ENCODE results near the gene BCL2L14. TPM values are rescaled to one million over a fixed set of nuclear protein-coding genes. Genes with fewer than 3 reads are reported as not detected.
"Not testable (repeated sequence)": the region's sequence is repeated elsewhere in the genome, so short reads cannot be mapped to it uniquely, and the experiment has no call there.

BCL2L14 gene
- total RNA-seq, 1 experiment from 2014 or later: not detected

DNA sequence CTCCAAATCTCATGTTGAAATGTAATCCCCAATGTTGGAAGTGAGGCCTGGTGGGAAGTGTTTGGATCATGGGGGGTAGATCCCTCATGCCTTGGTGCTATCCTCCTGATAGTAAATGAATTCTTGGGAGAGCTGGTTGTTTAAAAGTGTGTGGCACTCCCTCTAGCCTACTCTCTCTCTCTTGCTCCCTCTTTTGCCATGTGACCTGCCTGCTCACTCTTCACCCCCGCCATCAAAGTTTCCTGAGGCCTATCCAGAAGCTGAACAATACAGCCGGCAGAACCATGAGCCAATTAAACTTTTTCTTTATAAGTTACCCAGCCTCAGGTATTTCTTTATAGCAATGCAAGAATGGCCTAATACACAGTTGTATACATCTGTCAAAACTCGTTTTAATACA is 62.5 kb downstream of the BCL2L14 start:
- H3K27ac Mint-ChIP-seq (ENCODE audit: low read depth, unreplicated experiment): no peak overlapping the region
- no peaks in the 10 kb centered on the region for H3K27me3 Mint-ChIP-seq (ENCODE audit: insufficient read depth, unreplicated experiment)
- H3K4me1 Mint-ChIP-seq (ENCODE audit: insufficient read depth, unreplicated experiment): no peaks in the 10 kb centered on the region
- POLR2A ChIA-PET: no interaction called here
- H3K4me3 Mint-ChIP-seq (ENCODE audit: unreplicated experiment): no peak overlapping the region
- BruUV-seq (replicated peaks): no TSS peak
- DNase-seq (ENCODE audit: unreplicated experiment): no peak
- no peaks in the 10 kb centered on the region for H3K9me3 Mint-ChIP-seq (ENCODE audit: unreplicated experiment)
- intact Hi-C loops (cut with micrococcal nuclease): no loop called here
- CTCF ChIA-PET: interaction anchor here (1.0 kb wide), 1 partner anchor 194 kb away, joined by 5 read pairs; no protein-coding TSS in a partner anchor
- TF ChIP-seq, protein P1, sequence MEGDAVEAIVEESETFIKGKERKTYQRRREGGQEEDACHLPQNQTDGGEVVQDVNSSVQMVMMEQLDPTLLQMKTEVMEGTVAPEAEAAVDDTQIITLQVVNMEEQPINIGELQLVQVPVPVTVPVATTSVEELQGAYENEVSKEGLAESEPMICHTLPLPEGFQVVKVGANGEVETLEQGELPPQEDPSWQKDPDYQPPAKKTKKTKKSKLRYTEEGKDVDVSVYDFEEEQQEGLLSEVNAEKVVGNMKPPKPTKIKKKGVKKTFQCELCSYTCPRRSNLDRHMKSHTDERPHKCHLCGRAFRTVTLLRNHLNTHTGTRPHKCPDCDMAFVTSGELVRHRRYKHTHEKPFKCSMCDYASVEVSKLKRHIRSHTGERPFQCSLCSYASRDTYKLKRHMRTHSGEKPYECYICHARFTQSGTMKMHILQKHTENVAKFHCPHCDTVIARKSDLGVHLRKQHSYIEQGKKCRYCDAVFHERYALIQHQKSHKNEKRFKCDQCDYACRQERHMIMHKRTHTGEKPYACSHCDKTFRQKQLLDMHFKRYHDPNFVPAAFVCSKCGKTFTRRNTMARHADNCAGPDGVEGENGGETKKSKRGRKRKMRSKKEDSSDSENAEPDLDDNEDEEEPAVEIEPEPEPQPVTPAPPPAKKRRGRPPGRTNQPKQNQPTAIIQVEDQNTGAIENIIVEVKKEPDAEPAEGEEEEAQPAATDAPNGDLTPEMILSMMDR (IDR thresholded peaks at IDR 0.05; ENCODE audit: unreplicated experiment): no peak
- peaks cover 40% of the 10 kb centered on the region for H3K36me3 Mint-ChIP-seq (ENCODE audit: insufficient read depth, unreplicated experiment)

DNA sequence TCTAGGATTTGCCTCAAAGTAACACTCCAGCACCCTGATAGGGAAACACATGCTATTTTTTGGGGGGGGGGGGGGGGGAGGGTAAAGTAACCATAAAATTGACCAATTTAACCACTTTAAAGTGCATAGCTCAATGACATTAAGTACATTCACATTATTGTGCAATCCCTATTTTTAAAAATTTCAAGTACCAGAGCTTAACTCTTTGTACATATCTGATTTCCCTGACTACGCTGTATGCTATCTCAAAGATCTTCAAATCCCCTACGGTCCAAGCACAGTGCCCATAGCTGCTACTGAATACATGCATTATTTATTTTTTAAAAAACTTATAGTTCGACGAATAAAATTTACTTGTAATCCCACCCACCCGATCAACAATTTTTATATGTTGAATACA is 63.0 kb downstream of the BCL2L14 start:
- CTCF ChIA-PET: interaction anchor here (1.0 kb wide), 1 partner anchor 194 kb away, joined by 5 read pairs; no protein-coding TSS in a partner anchor
- Mint-ChIP-seq H3K36me3 (ENCODE audit: insufficient read depth, unreplicated experiment) (peaks cover 39% of the 10 kb centered on the region), H3K27me3 (ENCODE audit: insufficient read depth, unreplicated experiment) (no peaks in the 10 kb centered on the region), H3K27ac (ENCODE audit: low read depth, unreplicated experiment) (no peak overlapping the region), H3K4me3 (ENCODE audit: unreplicated experiment) (no peak overlapping the region), H3K4me1 (ENCODE audit: insufficient read depth, unreplicated experiment) (no peaks in the 10 kb centered on the region), H3K9me3 (ENCODE audit: unreplicated experiment) (no peaks in the 10 kb centered on the region)
- intact Hi-C loops (cut with micrococcal nuclease): no loop called here
- DNase-seq (ENCODE audit: unreplicated experiment): no peak
- TF ChIP-seq, protein P1 (IDR thresholded peaks at IDR 0.05; ENCODE audit: unreplicated experiment): no peak
- no TSS peak for BruUV-seq (replicated peaks)
- POLR2A ChIA-PET: no interaction called here

DNA sequence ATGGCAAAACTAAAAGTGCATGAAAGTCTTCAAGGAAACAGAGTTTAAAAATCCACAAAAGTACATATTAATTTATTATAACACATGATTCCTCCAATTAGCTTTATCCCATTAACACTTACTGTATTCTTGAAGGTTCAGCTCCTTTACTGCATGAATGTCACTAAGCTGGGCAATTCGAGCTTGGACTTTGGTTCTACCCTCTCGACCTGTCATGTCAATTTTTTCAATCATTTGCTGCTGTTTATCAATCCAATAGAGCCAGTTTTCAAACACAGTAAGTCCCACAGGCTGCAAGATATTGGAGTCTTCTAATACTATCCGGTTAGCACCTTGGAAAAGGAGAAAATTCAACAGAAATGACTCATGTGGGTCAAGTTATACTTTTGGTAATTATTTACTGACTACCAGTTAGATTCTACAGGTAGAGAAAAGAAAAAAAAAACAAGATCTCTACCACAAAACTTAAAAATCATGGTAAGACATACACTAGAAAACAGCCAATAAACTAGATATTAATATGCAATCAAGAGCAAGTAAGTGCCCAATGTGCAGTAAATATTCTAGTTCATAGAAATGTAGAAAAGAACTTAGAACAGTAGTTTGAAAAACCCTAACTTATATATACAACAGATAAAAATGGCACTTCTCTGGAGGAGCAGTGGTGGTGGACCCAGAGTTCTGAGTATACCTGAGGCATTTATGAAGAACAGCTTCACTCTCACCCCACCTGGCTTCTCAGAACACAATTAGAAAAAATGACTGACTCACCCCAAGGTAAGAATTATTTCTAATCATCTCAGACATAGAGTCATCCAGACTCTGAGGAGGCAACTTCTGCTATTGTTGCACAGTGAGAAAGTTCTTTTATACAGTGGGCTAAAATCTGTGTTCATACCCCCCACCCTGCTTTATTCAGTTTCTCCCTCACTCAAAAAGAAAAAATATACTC is 67.7 kb downstream of the BCL2L14 start:
- BruUV-seq (replicated peaks): no TSS peak
- CTCF ChIA-PET: interaction anchor here (0.6 to 1.5 kb wide), 3 partner anchors 12 to 189 kb away, joined by 3 to 5 read pairs (median 3); no protein-coding TSS in a partner anchor
- no peaks in the 10 kb centered on the region for H3K27me3 Mint-ChIP-seq (ENCODE audit: insufficient read depth, unreplicated experiment)

DNA sequence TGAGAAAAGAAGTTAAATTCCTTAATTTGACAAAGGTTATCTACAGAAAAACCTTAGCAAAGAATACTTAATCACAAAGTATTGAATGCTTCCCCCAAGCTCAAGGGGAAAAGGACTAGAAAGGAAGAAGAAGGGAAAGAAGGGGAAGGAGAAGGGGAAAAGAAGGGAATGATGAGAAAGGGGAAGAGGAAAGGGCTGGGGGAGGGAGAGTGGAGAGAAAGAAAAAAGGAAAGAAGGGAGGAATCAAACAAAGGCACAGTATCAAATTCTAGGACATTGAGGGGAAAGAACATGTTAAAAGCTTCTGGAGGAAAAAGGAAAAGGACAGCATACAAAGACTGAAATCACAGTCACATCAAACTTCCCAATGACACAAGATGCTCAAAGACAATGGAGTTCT is 70.3 kb downstream of the BCL2L14 start:
- no peak overlapping the region for H3K27ac Mint-ChIP-seq (ENCODE audit: low read depth, unreplicated experiment)
- no peak for DNase-seq (ENCODE audit: unreplicated experiment)
- H3K9me3 Mint-ChIP-seq (ENCODE audit: unreplicated experiment): no peaks in the 10 kb centered on the region
- TF ChIP-seq, protein P1 (IDR thresholded peaks at IDR 0.05; ENCODE audit: unreplicated experiment): no peak
- H3K27me3 Mint-ChIP-seq (ENCODE audit: insufficient read depth, unreplicated experiment): no peaks in the 10 kb centered on the region
- H3K36me3 Mint-ChIP-seq (ENCODE audit: insufficient read depth, unreplicated experiment): peaks cover 21% of the 10 kb centered on the region
- H3K4me1 Mint-ChIP-seq (ENCODE audit: insufficient read depth, unreplicated experiment): no peaks in the 10 kb centered on the region
- no TSS peak for BruUV-seq (replicated peaks)
- intact Hi-C loops (cut with micrococcal nuclease): no loop called here
- POLR2A ChIA-PET: no interaction called here
- CTCF ChIA-PET: interaction anchor here (1.1 to 1.2 kb wide), 2 partner anchors 30 to 59 kb away, joined by 4 read pairs; no protein-coding TSS in a partner anchor
- H3K4me3 Mint-ChIP-seq (ENCODE audit: unreplicated experiment): no peak overlapping the region

More for the DNA sequence above, 67.7 kb downstream of the BCL2L14 start:
- Mint-ChIP-seq H3K4me1 (ENCODE audit: insufficient read depth, unreplicated experiment) (no peaks in the 10 kb centered on the region), H3K27ac (ENCODE audit: low read depth, unreplicated experiment) (no peak overlapping the region), H3K9me3 (ENCODE audit: unreplicated experiment) (no peaks in the 10 kb centered on the region), H3K36me3 (ENCODE audit: insufficient read depth, unreplicated experiment) (peaks cover 13% of the 10 kb centered on the region), H3K4me3 (ENCODE audit: unreplicated experiment) (no peak overlapping the region)
- POLR2A ChIA-PET: interaction anchor here (0.7 kb wide), 1 partner anchor 1115 kb away, joined by 4 read pairs; no protein-coding TSS in a partner anchor
- TF ChIP-seq, protein P1 (IDR thresholded peaks at IDR 0.05; ENCODE audit: unreplicated experiment): no peak
- intact Hi-C loops (cut with micrococcal nuclease): no loop called here
- no peak for DNase-seq (ENCODE audit: unreplicated experiment)

DNA sequence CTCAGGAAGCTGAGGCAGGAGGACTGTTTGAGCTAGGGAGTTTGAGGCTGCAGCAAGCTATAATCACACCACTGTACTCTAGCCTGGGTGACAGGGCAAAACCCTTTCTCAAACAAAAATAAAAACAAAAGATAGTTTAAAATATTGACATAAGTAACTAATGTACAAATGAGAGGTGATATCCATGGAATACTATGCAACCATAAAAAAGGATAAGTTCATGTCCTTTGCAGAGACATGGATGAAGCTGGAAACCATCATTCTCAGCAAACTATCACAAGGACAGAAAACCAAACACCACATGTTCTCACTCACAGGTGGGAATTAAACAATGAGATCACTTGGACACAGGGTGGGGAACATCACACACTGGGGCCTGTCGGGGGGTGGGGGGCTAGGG is 73.8 kb downstream of the BCL2L14 start:
- H3K27me3 Mint-ChIP-seq (ENCODE audit: insufficient read depth, unreplicated experiment); H3K9me3 Mint-ChIP-seq (ENCODE audit: unreplicated experiment); H3K27ac Mint-ChIP-seq (ENCODE audit: low read depth, unreplicated experiment); POLR2A ChIA-PET; DNase-seq (ENCODE audit: unreplicated experiment); BruUV-seq (replicated peaks); intact Hi-C loops (cut with micrococcal nuclease); H3K4me1 Mint-ChIP-seq (ENCODE audit: insufficient read depth, unreplicated experiment); H3K4me3 Mint-ChIP-seq (ENCODE audit: unreplicated experiment): not testable (repeated sequence)
- CTCF ChIA-PET: interaction anchor here (0.6 to 1.0 kb wide), 2 partner anchors 183 to 1397 kb away, joined by 3 to 4 read pairs; no protein-coding TSS in a partner anchor
- peaks cover 19% of the 10 kb centered on the region for H3K36me3 Mint-ChIP-seq (ENCODE audit: insufficient read depth, unreplicated experiment)
